Central memory CD8-positive, alpha-beta T cell (primary cell): ENCODE results near the gene TSC2.
"Not testable (repeated sequence)": the region's sequence is repeated elsewhere in the genome, so short reads cannot be mapped to it uniquely, and the experiment has no call there.

ENCODE experiments used
- ATAC-seq: fragments of 150-1000 bp; cut with Tn5 transposase; replicated peaks from 2 replicates; pipeline ENCODE4 v1.10.0; 2022; ENCODE audit warnings: mild to moderate bottlenecking, moderate FRiP score, moderate number of reproducible peaks; ENCODE audit not compliant: poor library complexity, severe bottlenecking; ENCODE audit errors: extremely low read depth
- DNase-seq, 2 donors: peaks; one replicate each; pipeline ENCODE4 v3.0.0; 2021; ENCODE audit warnings: low spot score in 2 of 2
- H3K27ac Mint-ChIP-seq: one replicate; pipeline ENCODE4 v1.8.0; 2022; ENCODE audit warnings: low read depth, mild to moderate bottlenecking, moderate library complexity, mixed read lengths
- H3K27me3 Mint-ChIP-seq: one replicate; pipeline ENCODE4 v1.8.0; 2022; ENCODE audit warnings: mixed read lengths
- H3K36me3 Mint-ChIP-seq: one replicate; pipeline ENCODE4 v1.8.0; 2022; ENCODE audit warnings: mild to moderate bottlenecking, moderate library complexity, mixed read lengths; ENCODE audit not compliant: insufficient read depth
- H3K4me1 Mint-ChIP-seq: one replicate; pipeline ENCODE4 v1.8.0; 2022; ENCODE audit warnings: mixed read lengths
- H3K4me3 Mint-ChIP-seq: one replicate; pipeline ENCODE4 v1.8.0; 2022; ENCODE audit warnings: mild to moderate bottlenecking, moderate library complexity, mixed read lengths
- H3K9me3 Mint-ChIP-seq: one replicate; pipeline ENCODE4 v1.8.0; 2022; ENCODE audit warnings: mixed read lengths

Gene TSC2

GRCh38 chr16:2107121-2107790, 59.5 kb downstream of the TSC2 start:
- not testable (repeated sequence) for H3K9me3 Mint-ChIP-seq, H3K36me3 Mint-ChIP-seq, ATAC-seq, DNase-seq, H3K4me3 Mint-ChIP-seq, H3K27ac Mint-ChIP-seq, H3K4me1 Mint-ChIP-seq, H3K27me3 Mint-ChIP-seq

DNA sequence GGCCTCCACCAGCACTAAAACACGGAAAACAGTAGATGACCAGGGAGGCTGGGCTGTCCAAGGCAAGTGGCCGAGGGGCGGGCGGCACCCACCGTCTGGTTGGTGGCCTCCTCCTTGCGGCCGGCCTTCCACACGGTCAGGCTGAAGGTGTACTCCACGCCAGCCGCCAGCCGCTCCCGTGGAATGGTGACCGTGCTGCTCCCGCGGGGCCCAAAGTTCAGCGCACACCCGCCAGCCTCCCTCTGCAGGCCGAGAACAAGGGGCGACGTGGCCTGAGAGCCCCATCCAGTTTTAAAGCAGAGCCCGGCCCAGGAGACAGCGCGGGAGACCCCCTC, 60.0 kb downstream of the TSC2 start:
- H3K36me3 Mint-ChIP-seq, H3K27ac Mint-ChIP-seq, H3K4me3 Mint-ChIP-seq: not testable (repeated sequence)

GRCh38 chr16:2108446-2109270, 60.9 kb downstream of the TSC2 start:
- ATAC-seq, H3K9me3 Mint-ChIP-seq, H3K36me3 Mint-ChIP-seq, DNase-seq, H3K27me3 Mint-ChIP-seq, H3K27ac Mint-ChIP-seq, H3K4me3 Mint-ChIP-seq, H3K4me1 Mint-ChIP-seq: not testable (repeated sequence)

More for the DNA sequence above, 60.0 kb downstream of the TSC2 start:
- DNase-seq, H3K9me3 Mint-ChIP-seq, H3K27me3 Mint-ChIP-seq, ATAC-seq, H3K4me1 Mint-ChIP-seq: not testable (repeated sequence)

GRCh38 chr16:2109271-2109580, 61.4 kb downstream of the TSC2 start:
- H3K9me3 Mint-ChIP-seq, H3K36me3 Mint-ChIP-seq, H3K27me3 Mint-ChIP-seq, ATAC-seq, H3K27ac Mint-ChIP-seq, H3K4me3 Mint-ChIP-seq, H3K4me1 Mint-ChIP-seq, DNase-seq: not testable (repeated sequence)

GRCh38 chr16:2109872-2110271, 62.1 kb downstream of the TSC2 start:
- H3K36me3 Mint-ChIP-seq, H3K9me3 Mint-ChIP-seq, DNase-seq, H3K4me1 Mint-ChIP-seq, H3K27ac Mint-ChIP-seq, ATAC-seq, H3K27me3 Mint-ChIP-seq, H3K4me3 Mint-ChIP-seq: not testable (repeated sequence)

DNA sequence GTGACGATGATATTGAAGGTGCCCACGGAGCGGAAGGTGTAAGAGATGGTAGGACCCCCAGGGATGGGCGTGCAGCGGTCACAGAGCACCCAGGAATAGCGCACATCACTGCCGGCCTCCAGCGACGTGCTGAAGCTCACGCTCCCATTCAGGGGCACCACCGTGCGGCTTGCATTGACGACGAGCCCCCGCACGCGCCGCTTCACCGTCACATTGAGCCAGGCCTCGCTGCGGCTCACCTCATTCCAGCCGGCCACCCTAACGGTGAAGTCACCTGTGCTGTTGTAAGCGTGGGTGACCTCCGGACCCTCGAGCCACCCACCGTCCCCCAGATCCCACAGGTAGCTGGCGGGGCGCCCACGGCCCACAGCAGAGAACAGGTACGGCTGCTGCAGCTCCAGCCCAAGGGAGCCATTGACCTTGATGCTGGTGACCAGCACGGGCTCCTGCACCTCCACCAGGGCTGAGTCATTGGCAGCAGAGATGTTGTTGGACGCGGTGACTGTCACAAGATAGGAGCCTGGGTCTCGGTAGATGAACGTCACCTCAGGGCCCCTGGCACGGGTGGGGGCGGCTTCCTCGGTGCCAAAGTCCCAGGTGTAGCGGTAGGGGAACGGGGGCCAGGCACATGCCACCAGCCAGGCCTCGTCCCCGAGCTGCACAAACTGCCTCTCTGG, 62.7 kb downstream of the TSC2 start:
- ATAC-seq, H3K36me3 Mint-ChIP-seq, H3K9me3 Mint-ChIP-seq, H3K4me3 Mint-ChIP-seq, DNase-seq, H3K27me3 Mint-ChIP-seq, H3K27ac Mint-ChIP-seq, H3K4me1 Mint-ChIP-seq: not testable (repeated sequence)

DNA sequence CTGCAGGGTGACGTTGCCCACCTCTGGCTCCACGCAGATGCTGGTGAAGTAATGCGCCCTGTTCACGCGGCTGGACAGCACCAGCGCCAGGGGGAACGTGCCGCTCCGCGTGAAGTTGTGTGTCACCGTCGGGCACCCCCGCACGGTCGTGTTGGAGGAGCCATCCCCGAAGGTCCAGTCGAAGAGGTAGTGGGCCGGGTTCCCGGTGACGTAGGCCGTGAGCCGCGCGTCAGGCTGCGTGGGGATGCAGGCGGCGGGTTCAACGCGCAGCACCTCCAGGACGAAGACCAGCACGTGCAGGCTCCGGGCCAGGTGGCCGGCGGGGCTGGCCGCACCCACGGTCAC, 63.2 kb downstream of the TSC2 start:
- not testable (repeated sequence) for H3K9me3 Mint-ChIP-seq, H3K27me3 Mint-ChIP-seq, DNase-seq, H3K36me3 Mint-ChIP-seq, H3K4me1 Mint-ChIP-seq, H3K27ac Mint-ChIP-seq, H3K4me3 Mint-ChIP-seq, ATAC-seq

DNA sequence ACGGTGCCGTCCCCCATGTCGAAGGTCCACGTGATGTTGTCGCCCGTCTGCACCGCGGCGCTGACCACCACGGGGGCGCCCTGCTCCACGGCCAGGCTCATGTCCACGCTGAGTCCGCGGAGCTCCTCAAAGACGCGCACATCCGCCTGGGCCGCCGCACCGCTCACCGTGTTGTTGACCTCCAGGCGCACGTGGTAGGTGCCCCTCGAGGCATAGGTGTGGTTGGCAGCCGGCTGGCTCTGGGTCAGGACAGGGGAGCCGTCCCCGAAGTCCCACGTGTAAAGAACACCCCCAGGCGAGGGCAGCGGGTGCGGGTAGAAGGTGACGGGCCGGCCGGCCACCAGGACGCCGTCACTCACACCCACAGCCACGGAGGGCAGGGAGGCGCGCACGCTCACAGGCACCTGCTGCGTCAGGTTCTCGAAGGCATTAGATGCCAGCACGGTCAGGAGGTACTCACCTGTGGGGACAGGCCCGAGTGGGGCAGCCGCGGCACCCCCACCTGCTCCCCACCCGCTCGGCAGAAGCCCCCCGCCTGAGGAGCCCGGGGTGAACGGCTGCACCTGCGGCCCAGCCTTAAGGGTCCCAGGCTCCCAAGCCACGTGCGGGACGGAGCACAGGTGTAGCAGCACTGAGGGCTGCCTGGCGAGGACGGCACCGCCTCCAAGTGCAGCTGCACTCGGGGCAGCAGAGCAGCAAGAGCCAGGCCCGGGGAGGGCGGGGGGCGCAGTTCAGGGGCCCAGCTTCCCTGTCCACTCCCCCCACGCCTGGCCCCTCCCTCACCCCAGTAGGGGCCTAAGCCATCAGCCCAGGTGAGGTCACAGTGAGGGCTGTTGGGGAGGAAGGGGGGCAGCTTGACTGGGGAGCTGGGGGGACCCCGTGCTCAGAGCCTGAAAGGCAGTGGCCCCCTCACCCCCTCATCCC, 63.9 kb downstream of the TSC2 start:
- H3K36me3 Mint-ChIP-seq: peaks cover 10% of the 10 kb centered on the region
- not testable (repeated sequence) for DNase-seq, H3K9me3 Mint-ChIP-seq, ATAC-seq, H3K27me3 Mint-ChIP-seq, H3K27ac Mint-ChIP-seq, H3K4me1 Mint-ChIP-seq, H3K4me3 Mint-ChIP-seq

GRCh38 chr16:2112539-2113106, 64.8 kb downstream of the TSC2 start:
- H3K4me1 Mint-ChIP-seq, H3K27ac Mint-ChIP-seq, H3K9me3 Mint-ChIP-seq, H3K27me3 Mint-ChIP-seq, ATAC-seq, H3K4me3 Mint-ChIP-seq, H3K36me3 Mint-ChIP-seq, DNase-seq: not testable (repeated sequence)

- H3K4me3 Mint-ChIP-seq, H3K27ac Mint-ChIP-seq: not testable (repeated sequence)
Observed at GRCh38 chr16:2114225-2114624, 66.4 kb downstream of the TSC2 start.

GRCh38 chr16:2114885-2115590, 67.3 kb downstream of the TSC2 start:
- H3K4me3 Mint-ChIP-seq, DNase-seq, H3K27ac Mint-ChIP-seq, ATAC-seq, H3K27me3 Mint-ChIP-seq, H3K36me3 Mint-ChIP-seq, H3K9me3 Mint-ChIP-seq, H3K4me1 Mint-ChIP-seq: not testable (repeated sequence)

More at GRCh38 chr16:2114225-2114624, 66.4 kb downstream of the TSC2 start:
- not testable (repeated sequence) for ATAC-seq, H3K9me3 Mint-ChIP-seq, H3K4me1 Mint-ChIP-seq, H3K36me3 Mint-ChIP-seq, H3K27me3 Mint-ChIP-seq, DNase-seq

DNA sequence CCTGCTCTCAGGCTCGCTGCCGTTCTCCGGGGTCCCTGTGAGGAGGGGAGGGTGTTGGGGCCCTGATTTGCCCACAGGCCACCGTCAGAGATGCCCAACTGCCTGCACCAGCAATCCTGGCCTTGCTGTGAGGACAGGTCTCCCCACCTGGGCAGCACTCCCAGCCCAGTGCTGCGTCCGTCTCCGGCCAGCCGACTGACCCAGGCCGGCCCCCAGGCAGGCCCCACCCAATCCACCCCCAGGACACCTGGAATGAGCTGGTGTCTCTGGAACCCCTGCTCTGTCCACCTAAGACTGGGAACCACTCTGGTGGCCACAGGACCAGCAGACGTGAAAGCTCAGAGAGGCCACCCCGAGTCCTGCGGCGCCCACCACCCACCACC, 67.8 kb downstream of the TSC2 start:
- no peaks in the 10 kb centered on the region for H3K9me3 Mint-ChIP-seq
- H3K27me3 Mint-ChIP-seq: no peaks in the 10 kb centered on the region
- DNase-seq (no peak), ATAC-seq (no peak)
- H3K4me1 Mint-ChIP-seq: peaks cover 6% of the 10 kb centered on the region
- no peak overlapping the region for H3K27ac Mint-ChIP-seq
- peaks cover 9% of the 10 kb centered on the region for H3K36me3 Mint-ChIP-seq
- H3K4me3 Mint-ChIP-seq: no peak overlapping the region
